IMR-90 (cell line): ENCODE results near the gene ZMIZ1. TPM values are rescaled to one million over a fixed set of nuclear protein-coding genes. Genes with fewer than 3 reads are reported as not detected.

Source experiments
- ATAC-seq: fragments of 200-7000 bp; cut with Tn5 transposase; 2 replicates; pipeline ENCODE4 v1.9.1; 2020; ENCODE audit warnings: low read depth, mild to moderate bottlenecking, moderate library complexity
- BruUV-seq: library from RNA; stranded (reverse); fragments of 400-500 nt; replicated peaks from 2 replicates; lab custom pipeline; 2021; lab: Mats Ljungman, UMichigan
- CTCF ChIA-PET: fragments of 300-600 bp; formaldehyde crosslinking; extraction: SDS; loops from one replicate; lab custom pipeline; 2021; ENCODE audit warnings: antibody characterized with exemption; lab: Yijun Ruan, JAX
- POLR2A ChIA-PET: fragments of 300-600 bp; sonication (Branson Sonifier 250); formaldehyde crosslinking; loops from one replicate; lab custom pipeline; 2022; ENCODE audit warnings: antibody characterized with exemption; ENCODE audit not compliant: unreplicated experiment; lab: Charles Lee
- DNase-seq: peaks from one replicate; pipeline ENCODE4 v3.0.0; 2013
- H2AFZ ChIP-seq: replicated peaks from 2 replicates; pipeline ENCODE3; 2013; ENCODE audit warnings: low read length, mild to moderate bottlenecking; ENCODE audit not compliant: poor library complexity
- H2AK5ac ChIP-seq: 2 replicates; pipeline ENCODE4 v1.6.1; 2013; ENCODE audit warnings: low read depth, low read length, inconsistent platforms
- H2AK9ac ChIP-seq: replicated peaks from 2 replicates; pipeline ENCODE3; 2013; ENCODE audit warnings: mild to moderate bottlenecking, low read depth, low read length, moderate library complexity; ENCODE audit not compliant: poor library complexity
- H2BK120ac ChIP-seq: 2 replicates; pipeline ENCODE4 v1.6.1; 2013; ENCODE audit warnings: low read depth, low read length, inconsistent platforms
- H2BK15ac ChIP-seq: 3 replicates; pipeline ENCODE4 v1.6.1; 2013; ENCODE audit warnings: low read depth, low read length, inconsistent platforms
- H2BK20ac ChIP-seq: 2 replicates; pipeline ENCODE4 v1.6.1; 2013; ENCODE audit warnings: low read depth, mild to moderate bottlenecking, inconsistent platforms, low read length, moderate library complexity
- H2BK5ac ChIP-seq: 2 replicates; pipeline ENCODE4 v1.6.1; 2013; ENCODE audit warnings: mild to moderate bottlenecking, low read depth, low read length, inconsistent platforms; ENCODE audit not compliant: poor library complexity, severe bottlenecking
- H3K14ac ChIP-seq: replicated peaks from 2 replicates; pipeline ENCODE4 v1.6.1; 2013; ENCODE audit warnings: low read depth, low read length, inconsistent platforms
- H3K18ac ChIP-seq: 2 replicates; pipeline ENCODE4 v1.6.1; 2013; ENCODE audit warnings: low read depth, low read length, control low read depth
- H3K23ac ChIP-seq: 2 replicates; pipeline ENCODE4 v1.6.1; 2013; ENCODE audit warnings: low read depth, low read length, inconsistent platforms
- H3K27ac ChIP-seq: 2 replicates; pipeline ENCODE4 v1.5.1; 2013; ENCODE audit warnings: mild to moderate bottlenecking, control low read depth, low read length; ENCODE audit not compliant: insufficient read depth
- H3K27me3 ChIP-seq: 2 replicates; pipeline ENCODE4 v1.6.1; 2013; ENCODE audit warnings: low read length; ENCODE audit not compliant: control insufficient read depth, insufficient read depth
- H3K36me3 ChIP-seq: 2 replicates; pipeline ENCODE4 v1.6.1; 2013; ENCODE audit warnings: low read length, mixed read lengths; ENCODE audit not compliant: control insufficient read depth, insufficient read depth
- H3K4ac ChIP-seq: 2 replicates; pipeline ENCODE4 v1.6.1; 2013; ENCODE audit warnings: low read depth, low read length, inconsistent platforms
- H3K4me1 ChIP-seq: 2 replicates; pipeline ENCODE4 v1.6.1; 2013; ENCODE audit warnings: low read length, mixed read lengths; ENCODE audit not compliant: control insufficient read depth, insufficient read depth
- H3K4me2 ChIP-seq: 2 replicates; pipeline ENCODE4 v1.6.1; 2013; ENCODE audit warnings: low read depth, mild to moderate bottlenecking, control low read depth, low read length, moderate library complexity
- H3K4me3 ChIP-seq: 2 replicates; pipeline ENCODE4 v1.5.1; 2013; ENCODE audit warnings: low read depth, mild to moderate bottlenecking, control low read depth, low read length, moderate library complexity; ENCODE audit not compliant: insufficient read depth
- H3K56ac ChIP-seq: 2 replicates; pipeline ENCODE4 v1.6.1; 2013; ENCODE audit warnings: low read length, inconsistent platforms; ENCODE audit not compliant: insufficient read depth; ENCODE audit errors: extremely low read depth
- H3K79me1 ChIP-seq, 2 experiments: 2 replicates each; pipeline ENCODE4 v1.6.1; 2013; ENCODE audit warnings: low read length in 2 of 2, inconsistent platforms in 1 of 2, low read depth in 1 of 2
- H3K9ac ChIP-seq: 2 replicates; pipeline ENCODE4 v1.6.1; 2013; ENCODE audit warnings: low read depth, low read length, control low read depth
- H3K9me1 ChIP-seq: 2 replicates; pipeline ENCODE4 v1.6.1; 2013; ENCODE audit warnings: low read length, inconsistent platforms; ENCODE audit not compliant: insufficient read depth
- H3K9me3 ChIP-seq: 2 replicates; pipeline ENCODE4 v1.6.1; 2013; ENCODE audit warnings: low read length; ENCODE audit not compliant: control insufficient read depth, insufficient read depth
- H4K20me1 ChIP-seq: 2 replicates; pipeline ENCODE4 v1.6.1; 2013; ENCODE audit warnings: low read length, inconsistent platforms; ENCODE audit not compliant: insufficient read depth
- H4K5ac ChIP-seq: 2 replicates; pipeline ENCODE4 v1.6.1; 2013; ENCODE audit warnings: mild to moderate bottlenecking, low read depth, low read length, control low read depth
- H4K8ac ChIP-seq, 2 experiments: 2 replicates each; pipeline ENCODE4 v1.6.1; 2013; ENCODE audit warnings: low read depth in 2 of 2, low read length in 2 of 2, control low read depth in 1 of 2, inconsistent platforms in 1 of 2
- H4K91ac ChIP-seq: 2 replicates; pipeline ENCODE4 v1.6.1; 2013; ENCODE audit warnings: low read depth, low read length, inconsistent platforms; ENCODE audit not compliant: insufficient read depth
- BHLHE40 ChIP-seq: fragments of 150-350 bp; IDR thresholded peaks from 2 replicates; pipeline ENCODE4 v1.6.1; 2016; ENCODE audit warnings: mild to moderate bottlenecking, low read depth, low read length
- CEBPB ChIP-seq: IDR thresholded peaks from 2 replicates; pipeline ENCODE4 v1.6.1; 2012; ENCODE audit warnings: low read depth, low read length, improper control_type of control experiment
- CHD1 ChIP-seq: IDR thresholded peaks from 2 replicates; pipeline ENCODE4 v1.6.1; 2012; ENCODE audit warnings: low read depth, low read length, improper control_type of control experiment
- FOS ChIP-seq: fragments of 150-350 bp; IDR thresholded peaks from 2 replicates; pipeline ENCODE4 v1.6.1; 2016; ENCODE audit warnings: low read depth, low read length
- MAFK ChIP-seq: IDR thresholded peaks from 2 replicates; pipeline ENCODE4 v1.6.1; 2012; ENCODE audit warnings: low read depth, low read length, improper control_type of control experiment
- MAZ ChIP-seq: IDR thresholded peaks from 2 replicates; pipeline ENCODE4 v1.6.1; 2012; ENCODE audit warnings: low read depth, mild to moderate bottlenecking, low read length, improper control_type of control experiment, moderate library complexity, borderline replicate concordance
- MXI1 ChIP-seq: IDR thresholded peaks from 2 replicates; pipeline ENCODE4 v1.6.1; 2012; ENCODE audit warnings: low read depth, mild to moderate bottlenecking, low read length, moderate library complexity, borderline replicate concordance
- NFE2L2 ChIP-seq: fragments of 150-350 bp; IDR thresholded peaks from 2 replicates; pipeline ENCODE4 v1.6.1; 2016; ENCODE audit warnings: low read depth, mild to moderate bottlenecking, low read length
- POLR2A ChIP-seq: IDR thresholded peaks from 2 replicates; pipeline ENCODE4 v1.6.1; 2012; ENCODE audit warnings: mild to moderate bottlenecking, low read depth, low read length
- RAD21 ChIP-seq: IDR thresholded peaks from 2 replicates; pipeline ENCODE4 v1.6.1; 2012; ENCODE audit warnings: low read length, improper control_type of control experiment
- RCOR1 ChIP-seq: IDR thresholded peaks from 2 replicates; pipeline ENCODE4 v1.6.1; 2012; ENCODE audit warnings: mild to moderate bottlenecking, low read length, improper control_type of control experiment; ENCODE audit not compliant: insufficient replicate concordance
- RFX5 ChIP-seq: IDR thresholded peaks from 2 replicates; pipeline ENCODE4 v1.8.0; 2012; ENCODE audit warnings: low read depth, mild to moderate bottlenecking, low read length, moderate library complexity
- SMC3 ChIP-seq: fragments of 150-350 bp; IDR thresholded peaks from 2 replicates; pipeline ENCODE4 v1.6.1; 2016; ENCODE audit warnings: low read depth, mild to moderate bottlenecking, antibody characterized with exemption, low read length, moderate library complexity
- WGBS, 2 experiments: methylation state at CpG; one replicate each; pipeline versions ENCODE4 v1.1.5 to v1.1.7; 2013; ENCODE audit warnings: missing lambda C conversion rate in 2 of 2; ENCODE audit not compliant: insufficient read length in 1 of 2; ENCODE audit errors: extremely low coverage in 2 of 2; 5-methylcytosine and 5-hydroxymethylcytosine counted together
- dilution Hi-C: fragments of 300-500 bp; cut with HindIII; formaldehyde crosslinking; loops from one replicate; pipeline ENCODE4 v1.14.3; 2018; ENCODE audit warnings: low sequenced_read_pairs; ENCODE audit not compliant: unreplicated experiment
- in situ Hi-C: fragments of 300-500 bp; cut with MboI; formaldehyde crosslinking; loops from 3 replicates; pipeline ENCODE4 v1.14.3; 2019; ENCODE audit warnings: low sequenced_read_pairs, inconsistent platforms, mixed read lengths
- intact Hi-C: fragments of 100-400 bp; cut with micrococcal nuclease; formaldehyde crosslinking; loops from 2 replicates; pipeline ENCODE4 v1.10.0; 2022
- polyA plus RNA-seq, 3 experiments: library from polyadenylated mRNA; depleted of rRNA; stranded (reverse); fragments of >200 nt; gene quantifications; 2 replicates each; pipeline ENCODE4 v1.2.3, GENCODE V29; 2012; ENCODE audit warnings: low replicate concordance in 1 of 3
- total RNA-seq: library from RNA; depleted of rRNA; stranded (reverse); fragments of >200 nt; gene quantifications from 2 replicates; pipeline ENCODE4 v1.2.3, GENCODE V29; 2012
- TF ChIP-seq, protein P1 (sequence below): conservative IDR thresholded peaks from 2 replicates; pipeline ENCODE4 v1.5.1; 2012; ENCODE audit warnings: mild to moderate bottlenecking, low read depth, low read length, improper control_type of control experiment
- TF ChIP-seq, protein P2 (sequence below): fragments of 150-350 bp; IDR thresholded peaks from 2 replicates; pipeline ENCODE4 v1.6.1; 2017; ENCODE audit warnings: mild to moderate bottlenecking, antibody characterized with exemption, low read length, low read depth
- TF ChIP-seq, protein P3 (sequence below): fragments of 150-350 bp; IDR thresholded peaks from 2 replicates; pipeline ENCODE4 v1.6.1; 2016; ENCODE audit warnings: low read depth, mild to moderate bottlenecking, low read length, moderate library complexity, borderline replicate concordance

ZMIZ1 gene
- total and polyA plus RNA-seq, 2 of the 4 experiments (the other 2 are of a cell fraction) = 6.6 to 48.7 TPM

- H2AK5ac ChIP-seq = no peak overlapping the region
- no peak overlapping the region for H2AK9ac ChIP-seq
- H3K23ac ChIP-seq = no peak overlapping the region
- H3K4me1 ChIP-seq = no peaks in the 10 kb centered on the region; the same call in 1 of the 2 replicates
- H3K9ac ChIP-seq = no peak overlapping the region
- H3K18ac ChIP-seq = no peak overlapping the region
- dilution Hi-C loops (no loop called here), intact Hi-C loops (no loop called here), in situ Hi-C loops (no loop called here)
- no peak overlapping the region for H2BK5ac ChIP-seq
- H3K27me3 ChIP-seq = peaks cover 31% of the 10 kb centered on the region
- ATAC-seq (no peak), DNase-seq (no peak)
- 89% methylated on average over 3 of the region's 3 CpGs; no CpG with 5 or more reads in 1 of the 2 experiments for WGBS, 2 experiments
- H4K91ac ChIP-seq = no peak overlapping the region
- H2BK15ac ChIP-seq = no peak overlapping the region
- ChIA-PET POLR2A (no interaction called here), CTCF (no interaction called here)
- no peak overlapping the region for H3K4ac ChIP-seq
- H2AFZ ChIP-seq = no peak overlapping the region
- H2BK20ac ChIP-seq = no peak overlapping the region
- no peak overlapping the region for H4K8ac ChIP-seq
- TF ChIP-seq, protein P1, sequence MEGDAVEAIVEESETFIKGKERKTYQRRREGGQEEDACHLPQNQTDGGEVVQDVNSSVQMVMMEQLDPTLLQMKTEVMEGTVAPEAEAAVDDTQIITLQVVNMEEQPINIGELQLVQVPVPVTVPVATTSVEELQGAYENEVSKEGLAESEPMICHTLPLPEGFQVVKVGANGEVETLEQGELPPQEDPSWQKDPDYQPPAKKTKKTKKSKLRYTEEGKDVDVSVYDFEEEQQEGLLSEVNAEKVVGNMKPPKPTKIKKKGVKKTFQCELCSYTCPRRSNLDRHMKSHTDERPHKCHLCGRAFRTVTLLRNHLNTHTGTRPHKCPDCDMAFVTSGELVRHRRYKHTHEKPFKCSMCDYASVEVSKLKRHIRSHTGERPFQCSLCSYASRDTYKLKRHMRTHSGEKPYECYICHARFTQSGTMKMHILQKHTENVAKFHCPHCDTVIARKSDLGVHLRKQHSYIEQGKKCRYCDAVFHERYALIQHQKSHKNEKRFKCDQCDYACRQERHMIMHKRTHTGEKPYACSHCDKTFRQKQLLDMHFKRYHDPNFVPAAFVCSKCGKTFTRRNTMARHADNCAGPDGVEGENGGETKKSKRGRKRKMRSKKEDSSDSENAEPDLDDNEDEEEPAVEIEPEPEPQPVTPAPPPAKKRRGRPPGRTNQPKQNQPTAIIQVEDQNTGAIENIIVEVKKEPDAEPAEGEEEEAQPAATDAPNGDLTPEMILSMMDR = no peak
- TF ChIP-seq BHLHE40 (no peak), MAFK (no peak), MXI1 (no peak), FOS (no peak), MAZ (no peak), RCOR1 (no peak), CEBPB (no peak), RFX5 (no peak), CHD1 (no peak), POLR2A (no peak), NFE2L2 (no peak), RAD21 (no peak), SMC3 (no peak)
- TF ChIP-seq, protein P2, sequence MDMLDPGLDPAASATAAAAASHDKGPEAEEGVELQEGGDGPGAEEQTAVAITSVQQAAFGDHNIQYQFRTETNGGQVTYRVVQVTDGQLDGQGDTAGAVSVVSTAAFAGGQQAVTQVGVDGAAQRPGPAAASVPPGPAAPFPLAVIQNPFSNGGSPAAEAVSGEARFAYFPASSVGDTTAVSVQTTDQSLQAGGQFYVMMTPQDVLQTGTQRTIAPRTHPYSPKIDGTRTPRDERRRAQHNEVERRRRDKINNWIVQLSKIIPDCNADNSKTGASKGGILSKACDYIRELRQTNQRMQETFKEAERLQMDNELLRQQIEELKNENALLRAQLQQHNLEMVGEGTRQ = no peak
- TF ChIP-seq, protein P3, sequence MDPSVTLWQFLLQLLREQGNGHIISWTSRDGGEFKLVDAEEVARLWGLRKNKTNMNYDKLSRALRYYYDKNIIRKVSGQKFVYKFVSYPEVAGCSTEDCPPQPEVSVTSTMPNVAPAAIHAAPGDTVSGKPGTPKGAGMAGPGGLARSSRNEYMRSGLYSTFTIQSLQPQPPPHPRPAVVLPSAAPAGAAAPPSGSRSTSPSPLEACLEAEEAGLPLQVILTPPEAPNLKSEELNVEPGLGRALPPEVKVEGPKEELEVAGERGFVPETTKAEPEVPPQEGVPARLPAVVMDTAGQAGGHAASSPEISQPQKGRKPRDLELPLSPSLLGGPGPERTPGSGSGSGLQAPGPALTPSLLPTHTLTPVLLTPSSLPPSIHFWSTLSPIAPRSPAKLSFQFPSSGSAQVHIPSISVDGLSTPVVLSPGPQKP = no peak
- H3K56ac ChIP-seq = no peak overlapping the region
- H3K4me2 ChIP-seq = no peak overlapping the region
- no peak overlapping the region for H2BK120ac ChIP-seq
- BruUV-seq = no TSS peak
- H3K36me3 ChIP-seq = no peaks in the 10 kb centered on the region
- H4K20me1 ChIP-seq = no peaks in the 10 kb centered on the region; the same call in 1 of the 2 replicates
- H4K5ac ChIP-seq = no peak overlapping the region
- no peak overlapping the region for H3K27ac ChIP-seq
- no peaks in the 10 kb centered on the region for H3K79me1 ChIP-seq
- H3K9me3 ChIP-seq = no peaks in the 10 kb centered on the region
- no peak overlapping the region for H3K14ac ChIP-seq
- peaks cover 4% of the 10 kb centered on the region; the same call in 1 of the 2 replicates for H3K9me1 ChIP-seq
- no peak overlapping the region for H3K4me3 ChIP-seq
Measured at GRCh38 chr10:79026806-79027146, 42.0 kb upstream of the ZMIZ1 start.
